ENCODE data around the gene FXYD4.

DNA sequence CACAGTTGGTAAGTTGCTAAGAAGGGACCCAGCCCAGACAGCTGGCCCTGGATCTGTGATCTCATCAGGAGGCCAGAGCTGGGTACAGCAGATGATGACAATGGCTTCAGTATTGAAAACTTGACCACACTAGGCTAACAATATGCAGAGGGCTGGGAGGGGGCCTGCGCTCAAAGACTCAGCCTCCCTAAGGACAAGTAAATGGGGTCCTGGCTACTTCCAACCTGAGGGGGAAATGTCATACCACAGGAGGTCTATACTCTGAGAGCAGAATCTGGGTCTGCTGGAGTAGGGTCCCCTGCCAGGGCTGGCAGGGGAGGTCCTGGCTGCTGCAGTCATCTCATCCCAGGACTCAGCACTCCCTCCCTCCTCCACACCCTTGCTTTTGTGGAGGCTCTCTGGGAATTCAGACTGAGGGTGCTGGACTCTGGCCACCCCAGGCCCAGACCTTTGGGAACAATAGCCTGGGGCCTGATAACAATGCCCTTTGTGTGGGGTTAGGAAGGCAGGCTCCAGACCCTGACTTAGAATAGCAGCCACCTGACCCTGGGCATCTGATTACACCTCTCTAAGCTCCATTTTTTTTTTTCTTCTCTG lies 1.4 kb downstream of the FXYD4 start:
- TF ChIP-seq EZH2 (IDR thresholded peaks at IDR 0.05; ENCODE audit: low read depth, unreplicated experiment) (no peak), CTCF (conservative IDR thresholded peaks at IDR 0.05; ENCODE audit: low read depth in 2 of 2) (no peak), POLR2AphosphoS5 (IDR thresholded peaks at IDR 0.05; ENCODE audit: low read depth) (no peak), ZNF114 (CRISPR knock-in tag; IDR thresholded peaks at IDR 0.05) (no peak), ETS1 (IDR thresholded peaks at IDR 0.05) (no peak), CREB1 (CRISPR knock-in tag; IDR thresholded peaks at IDR 0.05; ENCODE audit: low read depth) (no peak), EZH2phosphoT487 (IDR thresholded peaks at IDR 0.05; ENCODE audit: unreplicated experiment) (no peak), STAT1 (IDR thresholded peaks at IDR 0.05; ENCODE audit: unreplicated experiment) (no peak), REST (IDR thresholded peaks at IDR 0.05; ENCODE audit: unreplicated experiment) (no peak), NANOG (IDR thresholded peaks at IDR 0.05; ENCODE audit: borderline replicate concordance) (no peak), JUNB (IDR thresholded peaks at IDR 0.05; ENCODE audit: unreplicated experiment) (no peak), ZNF331 (CRISPR knock-in tag; IDR thresholded peaks at IDR 0.05; ENCODE audit: low read depth) (no peak), ZNF462 (CRISPR knock-in tag; IDR thresholded peaks at IDR 0.05) (no peak)
